ENCODE measurements around the gene THRA.

DNA sequence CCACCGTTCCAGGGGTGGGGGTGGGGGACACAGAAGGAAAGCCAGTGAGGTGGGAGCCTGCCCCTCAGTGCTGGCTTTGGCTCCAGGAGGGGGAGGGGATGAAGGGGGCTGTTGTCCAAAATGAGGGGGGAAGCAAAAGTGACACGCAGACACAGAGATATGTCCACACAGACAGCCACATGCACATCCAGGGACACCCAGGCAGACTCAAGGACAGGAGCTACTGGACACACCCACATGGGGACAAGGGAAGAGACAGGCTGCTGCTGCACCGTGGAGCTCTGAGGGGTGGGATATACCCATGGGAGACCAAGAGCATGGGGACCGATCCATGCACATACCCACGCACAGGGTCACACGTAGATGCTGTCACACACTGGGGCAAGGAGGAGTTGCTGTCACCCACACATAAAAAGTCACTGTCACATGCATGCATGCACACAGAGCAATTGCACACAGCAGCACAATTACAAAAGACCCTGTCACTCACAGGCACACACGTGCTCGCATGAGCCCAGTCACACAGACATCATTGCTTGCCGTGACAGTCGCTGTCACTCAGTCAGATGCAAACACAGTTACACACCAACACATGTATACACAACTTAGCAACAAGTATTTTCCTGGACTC, 1.3 kb downstream of the THRA start:
- TF ChIP-seq, protein P1, sequence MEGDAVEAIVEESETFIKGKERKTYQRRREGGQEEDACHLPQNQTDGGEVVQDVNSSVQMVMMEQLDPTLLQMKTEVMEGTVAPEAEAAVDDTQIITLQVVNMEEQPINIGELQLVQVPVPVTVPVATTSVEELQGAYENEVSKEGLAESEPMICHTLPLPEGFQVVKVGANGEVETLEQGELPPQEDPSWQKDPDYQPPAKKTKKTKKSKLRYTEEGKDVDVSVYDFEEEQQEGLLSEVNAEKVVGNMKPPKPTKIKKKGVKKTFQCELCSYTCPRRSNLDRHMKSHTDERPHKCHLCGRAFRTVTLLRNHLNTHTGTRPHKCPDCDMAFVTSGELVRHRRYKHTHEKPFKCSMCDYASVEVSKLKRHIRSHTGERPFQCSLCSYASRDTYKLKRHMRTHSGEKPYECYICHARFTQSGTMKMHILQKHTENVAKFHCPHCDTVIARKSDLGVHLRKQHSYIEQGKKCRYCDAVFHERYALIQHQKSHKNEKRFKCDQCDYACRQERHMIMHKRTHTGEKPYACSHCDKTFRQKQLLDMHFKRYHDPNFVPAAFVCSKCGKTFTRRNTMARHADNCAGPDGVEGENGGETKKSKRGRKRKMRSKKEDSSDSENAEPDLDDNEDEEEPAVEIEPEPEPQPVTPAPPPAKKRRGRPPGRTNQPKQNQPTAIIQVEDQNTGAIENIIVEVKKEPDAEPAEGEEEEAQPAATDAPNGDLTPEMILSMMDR (IDR thresholded peaks at IDR 0.05), result no peak
- TF ChIP-seq POLR2A (IDR thresholded peaks at IDR 0.05), result no peak
